GM08714 (cell line): ENCODE data around the gene KIFC3.
"Not testable (repeated sequence)": the region's sequence is repeated elsewhere in the genome, so short reads cannot be mapped to it uniquely, and the experiment has no call there.

Source experiments
- H3K4me3 ChIP-seq: fragments of 200-500 bp; sonication (Bioruptor generic); 2 replicates; pipeline ENCODE4 v1.5.1; 2014; ENCODE audit warnings: mild to moderate bottlenecking, low read length, inconsistent platforms
- ZNF274 ChIP-seq: IDR thresholded peaks from 2 replicates; pipeline ENCODE4 v1.6.1; 2012; ENCODE audit warnings: mild to moderate bottlenecking, low read depth, low read length

The KIFC3 gene, protein sequence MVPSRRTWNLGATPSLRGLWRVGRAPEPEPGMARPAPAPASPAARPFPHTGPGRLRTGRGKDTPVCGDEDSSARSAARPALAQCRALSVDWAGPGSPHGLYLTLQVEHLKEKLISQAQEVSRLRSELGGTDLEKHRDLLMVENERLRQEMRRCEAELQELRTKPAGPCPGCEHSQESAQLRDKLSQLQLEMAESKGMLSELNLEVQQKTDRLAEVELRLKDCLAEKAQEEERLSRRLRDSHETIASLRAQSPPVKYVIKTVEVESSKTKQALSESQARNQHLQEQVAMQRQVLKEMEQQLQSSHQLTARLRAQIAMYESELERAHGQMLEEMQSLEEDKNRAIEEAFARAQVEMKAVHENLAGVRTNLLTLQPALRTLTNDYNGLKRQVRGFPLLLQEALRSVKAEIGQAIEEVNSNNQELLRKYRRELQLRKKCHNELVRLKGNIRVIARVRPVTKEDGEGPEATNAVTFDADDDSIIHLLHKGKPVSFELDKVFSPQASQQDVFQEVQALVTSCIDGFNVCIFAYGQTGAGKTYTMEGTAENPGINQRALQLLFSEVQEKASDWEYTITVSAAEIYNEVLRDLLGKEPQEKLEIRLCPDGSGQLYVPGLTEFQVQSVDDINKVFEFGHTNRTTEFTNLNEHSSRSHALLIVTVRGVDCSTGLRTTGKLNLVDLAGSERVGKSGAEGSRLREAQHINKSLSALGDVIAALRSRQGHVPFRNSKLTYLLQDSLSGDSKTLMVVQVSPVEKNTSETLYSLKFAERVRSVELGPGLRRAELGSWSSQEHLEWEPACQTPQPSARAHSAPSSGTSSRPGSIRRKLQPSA

DNA sequence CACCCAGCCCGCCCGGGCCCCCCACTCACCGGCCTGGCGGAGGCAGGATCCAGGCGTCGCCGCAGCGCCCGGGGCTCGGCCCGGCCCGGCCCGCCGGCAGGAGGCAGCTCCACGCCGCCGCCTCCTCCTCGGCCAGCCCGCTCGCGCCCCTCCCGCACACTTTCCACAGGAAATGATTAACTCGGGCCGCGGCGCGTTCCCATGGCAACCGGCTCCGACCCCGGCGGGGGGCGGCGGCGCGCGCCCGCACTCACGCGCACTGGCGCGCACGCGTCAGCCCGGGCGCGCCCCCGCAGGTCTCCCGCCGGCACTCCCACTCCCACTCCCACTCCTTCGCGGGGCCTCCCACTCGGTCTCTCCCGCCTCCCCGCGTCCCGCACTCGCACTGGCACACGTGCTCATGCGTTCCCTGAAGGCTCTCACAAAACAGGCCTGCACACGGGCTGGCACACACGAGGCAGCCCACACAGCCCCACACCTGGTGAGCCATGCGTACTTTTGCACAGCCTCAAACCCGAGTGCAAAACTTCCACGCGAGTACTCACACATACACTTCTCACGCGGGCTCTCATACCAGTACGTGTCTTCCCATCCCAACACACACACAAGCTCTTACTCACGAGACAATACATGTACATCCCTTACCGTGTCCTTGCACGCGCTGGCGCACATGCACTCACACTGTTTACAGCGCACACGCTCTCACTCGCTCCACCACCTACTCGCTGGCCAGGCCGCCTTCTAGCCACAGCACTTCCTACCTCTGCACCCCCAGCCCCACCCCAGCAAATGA lies at the start of gene KIFC3:
Gene KIFC3 (minus strand): TSS at position 151 of the 793 bp plus-strand sequence. CDS start 4,248 bp downstream, outside the sequence.
- TF ChIP-seq ZNF274, result no peak
- peak within 1 kb of the TSS; percentile 19; the same call in 1 of the 2 replicates for H3K4me3 ChIP-seq

DNA sequence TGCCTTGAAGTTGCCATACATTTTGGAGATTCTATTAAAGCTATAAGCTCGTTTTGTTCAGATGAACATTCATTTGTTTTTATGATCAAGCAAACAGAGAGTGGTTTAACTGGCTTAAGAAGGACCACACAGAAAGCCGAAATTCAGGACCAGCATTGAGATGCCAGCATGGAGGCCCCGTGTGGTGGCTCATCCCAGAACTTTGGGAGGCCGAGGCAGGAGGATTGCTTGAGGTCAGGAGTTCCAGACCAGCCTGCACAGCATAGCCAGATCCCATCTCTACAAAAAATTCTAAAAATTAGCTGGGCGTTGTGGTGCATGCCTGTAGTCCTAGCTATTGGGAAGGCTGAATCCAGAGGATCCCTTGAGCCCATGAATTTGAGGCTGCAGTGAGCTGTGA lies 45.9 kb upstream of the KIFC3 start:
- TF ChIP-seq ZNF274, result no peak
- H3K4me3 ChIP-seq, result no peak overlapping the region

DNA sequence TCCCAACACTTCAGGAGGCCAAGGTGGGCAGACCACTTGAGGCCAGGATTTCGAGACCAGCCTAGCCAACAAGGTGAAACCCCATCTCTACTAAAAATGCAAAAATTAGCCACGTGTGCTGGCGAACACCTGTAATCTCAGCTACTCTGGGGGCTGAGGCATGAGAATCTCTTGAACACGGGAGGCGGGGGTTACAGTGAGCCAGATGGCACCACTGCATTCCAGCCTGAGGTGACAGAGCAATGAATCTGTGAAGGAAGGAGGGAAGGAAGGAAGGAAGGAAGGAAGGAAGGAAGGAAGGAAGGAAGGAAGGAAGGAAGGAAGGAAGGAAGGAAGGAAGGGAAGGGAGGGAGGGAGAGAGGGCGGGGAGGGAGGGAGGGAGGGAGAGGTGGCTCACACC lies 44.6 kb upstream of the KIFC3 start:
- H3K4me3 ChIP-seq, result not testable (repeated sequence)

DNA sequence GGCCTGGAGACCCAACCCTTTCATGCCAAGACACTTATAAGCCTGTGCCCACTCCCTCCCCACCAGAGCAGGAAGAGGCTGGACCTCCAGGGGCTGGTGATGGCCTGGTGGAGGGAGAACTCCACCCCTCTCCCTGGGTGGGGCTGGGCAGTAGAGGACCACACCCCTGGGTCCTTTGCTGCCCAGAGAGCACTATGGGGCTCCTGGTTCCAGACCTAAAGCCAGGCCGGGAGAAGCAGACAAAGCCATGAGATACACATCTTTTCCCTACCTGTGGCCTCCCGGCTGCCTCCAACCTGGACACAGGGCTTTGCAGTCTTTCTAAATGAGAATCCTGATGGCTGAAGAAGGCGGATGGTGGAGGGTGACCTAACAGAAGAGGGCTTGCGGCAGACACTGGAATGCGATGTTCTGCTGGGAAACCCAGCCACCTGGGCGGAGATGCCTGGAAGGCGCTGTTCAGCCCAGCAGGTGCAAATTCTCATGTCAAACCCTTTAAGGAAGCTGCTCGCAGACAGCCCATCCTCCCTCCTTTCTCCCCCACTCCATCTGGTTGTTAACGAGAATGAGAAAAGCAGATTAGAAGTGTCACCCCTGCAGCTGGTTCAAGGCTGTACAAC lies 43.9 kb upstream of the KIFC3 start:
- H3K4me3 ChIP-seq, result no peak overlapping the region
- no peak for TF ChIP-seq ZNF274

DNA sequence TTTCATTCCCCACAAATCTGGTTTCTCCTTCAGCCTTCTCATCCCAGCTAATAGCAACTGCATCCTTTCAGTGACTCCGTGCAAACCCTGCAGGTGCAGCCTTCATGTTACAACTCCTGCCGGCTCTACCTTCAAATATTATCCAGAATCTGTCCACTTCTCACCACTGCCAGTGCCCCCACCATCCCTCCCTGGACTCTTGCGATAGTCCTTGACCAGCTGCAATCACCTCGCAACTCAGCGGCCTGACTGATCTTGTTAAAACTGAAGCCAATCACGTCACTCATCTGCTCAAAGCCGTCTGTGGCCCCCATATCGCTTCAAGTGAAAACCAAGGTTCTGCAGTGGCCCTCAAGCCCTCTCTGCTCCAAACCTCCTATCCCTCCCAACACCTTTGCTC lies 42.8 kb upstream of the KIFC3 start:
- TF ChIP-seq ZNF274, result no peak
- H3K4me3 ChIP-seq, result no peak overlapping the region

DNA sequence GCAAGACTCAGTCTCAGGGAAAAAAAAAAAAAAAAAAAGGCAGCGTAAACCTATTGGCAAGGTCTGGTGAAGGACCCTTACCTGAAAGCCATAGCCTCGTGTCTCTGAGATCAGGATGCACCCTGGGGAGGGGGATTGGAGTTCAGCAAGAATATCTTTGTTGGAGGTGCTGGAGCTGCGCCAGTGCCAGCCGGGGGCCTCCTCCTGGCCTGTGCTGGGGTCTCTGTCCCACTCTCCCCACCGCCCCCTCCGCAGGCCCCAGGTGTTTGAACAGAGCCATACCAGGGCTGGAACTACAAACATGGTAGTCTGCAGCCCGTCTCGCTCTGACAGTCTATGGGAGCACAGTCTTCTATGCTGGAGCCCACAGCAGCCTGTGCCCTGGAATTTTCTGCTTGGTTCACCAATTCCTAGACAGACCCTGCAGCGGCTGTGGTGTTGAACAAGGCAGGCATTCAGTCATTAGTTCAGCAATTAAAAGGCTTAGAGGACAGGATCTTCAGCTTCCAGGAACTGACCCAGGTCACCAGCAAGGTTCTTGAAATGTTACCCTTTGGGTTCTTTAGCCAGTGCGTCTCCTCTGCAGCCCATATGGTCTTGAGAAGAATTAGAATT lies 42.2 kb upstream of the KIFC3 start:
- no peak overlapping the region for H3K4me3 ChIP-seq
- TF ChIP-seq ZNF274, result no peak

DNA sequence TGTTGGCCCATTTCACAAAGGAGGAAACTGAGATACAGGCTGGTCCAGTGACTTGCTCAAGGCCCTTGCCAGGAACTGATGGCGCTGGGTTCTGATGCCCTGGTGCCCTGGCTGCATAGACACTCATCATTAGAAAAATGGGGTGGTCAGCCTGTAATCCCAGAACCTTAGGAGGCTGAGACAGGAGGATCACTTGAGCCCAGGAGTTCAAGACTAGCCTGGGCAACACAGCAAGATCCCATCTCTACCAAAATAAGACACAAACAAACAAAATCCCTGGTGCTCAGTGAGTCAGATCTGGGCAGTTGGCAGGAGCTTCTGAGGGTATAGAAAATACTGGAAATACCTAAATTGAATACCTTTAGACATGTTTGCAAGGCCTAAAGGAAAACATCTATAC lies 41.1 kb upstream of the KIFC3 start:
- no peak overlapping the region for H3K4me3 ChIP-seq
- TF ChIP-seq ZNF274, result no peak

DNA sequence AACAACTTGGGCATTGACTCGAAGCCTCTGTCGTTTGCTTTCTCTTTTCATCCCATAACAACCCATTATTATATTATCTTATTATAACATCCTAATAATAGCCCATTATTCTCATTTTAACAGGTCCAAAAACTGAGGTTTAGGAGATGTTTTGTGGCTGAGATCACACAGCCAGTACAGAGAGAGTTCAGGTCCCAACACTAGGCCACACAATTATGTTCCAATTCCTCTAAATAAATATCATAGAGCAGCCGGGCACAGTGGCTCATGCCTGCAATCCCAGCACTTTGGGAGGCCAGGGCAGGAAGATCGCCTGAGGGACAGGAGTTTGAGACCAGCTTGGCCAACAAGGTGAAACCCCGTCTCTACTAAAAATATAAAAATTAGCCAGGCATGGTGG lies 40.3 kb upstream of the KIFC3 start:
- TF ChIP-seq ZNF274, result no peak
- no peak overlapping the region for H3K4me3 ChIP-seq

DNA sequence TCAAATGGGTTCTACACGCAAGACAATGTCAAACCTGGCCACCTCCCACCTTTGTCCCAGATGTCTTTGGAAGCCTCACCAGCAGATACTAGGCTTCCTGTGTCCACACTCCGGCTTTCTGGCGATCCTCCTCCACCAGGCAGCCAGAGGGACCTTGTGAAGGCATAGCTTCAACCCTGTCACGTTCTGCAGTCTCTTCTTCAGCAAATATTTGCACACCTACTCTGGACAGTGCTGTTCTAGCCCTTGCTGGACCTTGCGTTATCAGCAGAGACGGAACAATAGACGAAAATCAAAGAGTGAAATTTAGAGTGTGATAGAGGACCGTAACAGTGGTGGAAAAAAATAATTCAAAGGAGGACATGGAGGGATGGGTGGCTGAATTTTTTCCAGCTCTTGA lies 38.5 kb upstream of the KIFC3 start:
- no peak overlapping the region for H3K4me3 ChIP-seq

DNA sequence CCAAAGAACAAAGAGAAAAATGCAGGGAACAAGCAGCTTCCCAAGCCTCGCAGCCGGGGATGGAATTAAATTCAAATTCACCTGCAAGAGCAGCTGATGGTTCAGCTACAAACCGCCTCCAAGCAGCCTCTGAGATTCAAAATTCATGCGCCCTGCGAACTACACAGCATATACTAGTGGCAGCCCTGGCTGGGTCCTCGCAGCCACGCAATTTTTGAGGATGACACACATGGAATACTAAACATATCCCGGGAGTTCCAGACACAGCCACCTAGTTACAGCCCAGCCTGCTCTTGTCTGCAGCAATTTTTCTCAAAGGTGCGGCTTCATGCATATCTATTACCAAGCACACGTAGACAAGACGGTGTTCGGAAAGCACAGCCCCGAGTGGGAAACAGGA lies 35.9 kb upstream of the KIFC3 start:
- no peak overlapping the region for H3K4me3 ChIP-seq
- no peak for TF ChIP-seq ZNF274

More for the DNA sequence above, 38.5 kb upstream of the KIFC3 start:
- no peak for TF ChIP-seq ZNF274

DNA sequence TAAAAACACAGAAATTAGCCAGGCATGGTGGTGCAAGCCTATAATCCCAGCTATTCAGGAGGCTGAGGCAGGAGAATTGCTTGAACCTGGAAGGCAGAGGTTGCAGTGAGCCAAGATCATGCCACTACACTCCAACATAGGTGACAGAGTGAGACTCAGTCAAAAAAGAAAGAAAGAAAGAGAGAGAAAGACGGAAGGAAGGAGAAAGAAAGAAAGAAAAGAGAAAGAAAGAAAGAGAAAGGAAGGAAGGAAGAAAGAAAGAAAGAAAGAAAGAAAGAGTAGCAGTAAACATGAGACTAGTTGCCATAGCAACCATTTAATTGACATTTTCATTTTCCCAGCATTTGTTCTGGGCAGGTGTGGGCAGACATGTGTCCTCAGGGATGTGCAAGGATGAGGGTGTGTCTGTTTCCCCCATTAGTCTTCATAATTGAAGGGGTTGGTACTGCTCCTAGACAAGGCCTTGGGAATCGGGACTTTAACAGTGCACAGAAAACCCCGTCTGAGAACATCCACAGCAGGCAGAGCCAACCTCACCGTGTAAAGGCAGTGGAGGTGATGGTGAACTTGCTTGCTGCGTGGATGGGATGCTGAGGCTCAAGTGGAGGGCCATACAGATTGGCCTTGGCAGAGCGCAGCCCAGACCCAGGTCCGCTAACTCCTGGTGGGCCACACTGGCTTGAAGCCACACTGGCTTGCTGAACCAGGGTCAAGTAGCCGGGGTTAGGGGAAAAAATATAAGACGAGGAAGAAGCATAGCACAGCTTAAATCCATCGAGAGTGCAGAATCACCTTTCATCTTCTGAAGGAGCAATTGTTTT lies 35.2 kb upstream of the KIFC3 start:
- no peak overlapping the region for H3K4me3 ChIP-seq
- no peak for TF ChIP-seq ZNF274

DNA sequence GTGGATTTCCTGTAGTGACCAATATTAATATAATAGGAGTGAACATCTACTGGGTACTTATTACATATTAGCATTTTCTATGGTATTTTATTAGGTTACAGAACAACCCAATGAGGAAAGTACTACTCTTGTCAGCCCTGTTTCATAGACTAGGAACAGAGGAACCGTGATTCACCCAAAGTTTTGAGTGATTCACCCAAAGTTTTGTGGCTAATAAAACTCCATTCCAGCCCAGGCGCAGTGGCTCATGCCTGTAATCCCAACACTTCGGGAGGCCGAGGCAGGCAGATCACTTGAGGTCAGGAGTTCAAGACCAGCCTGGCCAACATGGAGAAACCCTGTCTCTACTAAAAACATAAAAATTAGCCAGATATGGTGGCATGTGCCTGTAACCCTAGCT lies 33.1 kb upstream of the KIFC3 start:
- not testable (repeated sequence) for H3K4me3 ChIP-seq

DNA sequence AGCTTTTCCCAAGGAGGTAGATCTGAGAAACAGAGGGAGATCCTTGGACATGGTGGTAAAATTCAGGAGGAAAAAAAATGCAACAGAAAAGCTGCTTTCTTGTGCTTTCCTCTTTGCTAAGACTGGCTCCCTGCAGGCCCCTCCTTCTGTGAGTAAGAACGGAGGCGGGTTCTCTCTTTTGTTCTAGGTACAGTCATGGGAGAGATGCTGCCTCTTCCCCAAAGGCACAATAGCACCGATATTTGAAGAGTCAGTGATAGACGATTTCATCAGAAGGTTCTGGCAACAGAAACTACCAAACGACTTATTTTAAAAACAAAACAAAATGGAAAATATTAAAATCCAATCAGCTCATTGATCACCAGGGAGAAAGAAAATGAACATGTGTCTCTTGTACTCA lies 32.6 kb upstream of the KIFC3 start:
- H3K4me3 ChIP-seq, result no peak overlapping the region
- TF ChIP-seq ZNF274, result no peak
